Stomach smooth muscle (tissue), 2 donors: Measurements from ENCODE around the gene COPG2.
"Not testable (repeated sequence)": the region's sequence is repeated elsewhere in the genome, so short reads cannot be mapped to it uniquely, and the experiment has no call there.

ENCODE experiments used
- H3K27ac ChIP-seq: one replicate; pipeline ENCODE4 v1.7.0; 2013; ENCODE audit warnings: mild to moderate bottlenecking, low read length, inconsistent platforms
- H3K27me3 ChIP-seq, 2 donors: one replicate each; pipeline ENCODE4 v1.7.0; 2013; ENCODE audit warnings: low read length in 2 of 2; ENCODE audit not compliant: insufficient read depth in 2 of 2, control insufficient read depth in 1 of 2
- H3K36me3 ChIP-seq, 2 donors: one replicate each; pipeline ENCODE4 v1.7.0; 2013; ENCODE audit warnings: low read length in 2 of 2; ENCODE audit not compliant: control insufficient read depth in 2 of 2, insufficient read depth in 2 of 2
- H3K4me1 ChIP-seq: one replicate; pipeline ENCODE4 v1.7.0; 2013; ENCODE audit warnings: low read length; ENCODE audit not compliant: control insufficient read depth, insufficient read depth
- H3K4me3 ChIP-seq, 2 donors: one replicate each; pipeline ENCODE4 v1.7.0; 2013; ENCODE audit warnings: low read length in 2 of 2
- H3K9ac ChIP-seq, 2 donors: one replicate each; pipeline ENCODE4 v1.7.0; 2013; ENCODE audit warnings: low read length in 2 of 2, mild to moderate bottlenecking in 1 of 2
- H3K9me3 ChIP-seq, 2 donors: one replicate each; pipeline ENCODE4 v1.7.0; 2013; ENCODE audit warnings: low read length in 2 of 2; ENCODE audit not compliant: control insufficient read depth in 2 of 2
- donor health status: healthy.
- donor health status: Pancreatic carcinoma.

COPG2 gene

DNA sequence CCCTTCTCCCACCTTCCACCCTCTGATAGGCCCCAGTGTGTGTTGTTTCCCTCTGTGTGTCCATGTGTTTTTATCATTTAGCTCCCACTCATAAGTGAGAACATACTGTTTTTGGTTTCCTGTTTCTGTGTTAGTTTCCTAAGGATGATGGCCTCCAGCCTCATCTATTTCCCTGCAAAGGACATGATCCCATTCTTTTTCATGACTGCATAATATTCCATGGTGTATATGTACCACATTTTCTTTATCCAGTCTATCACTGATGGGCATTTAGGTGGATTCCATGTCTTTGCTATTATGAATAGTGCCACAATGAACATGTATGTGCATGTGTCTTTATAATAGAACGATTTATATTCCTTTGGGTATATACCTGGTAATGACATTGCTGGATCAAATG, 23.8 kb upstream of the COPG2 start:
- not testable (repeated sequence) for H3K4me1 ChIP-seq, H3K27me3 ChIP-seq, H3K9me3 ChIP-seq, H3K4me3 ChIP-seq, H3K27ac ChIP-seq, H3K36me3 ChIP-seq, H3K9ac ChIP-seq

DNA sequence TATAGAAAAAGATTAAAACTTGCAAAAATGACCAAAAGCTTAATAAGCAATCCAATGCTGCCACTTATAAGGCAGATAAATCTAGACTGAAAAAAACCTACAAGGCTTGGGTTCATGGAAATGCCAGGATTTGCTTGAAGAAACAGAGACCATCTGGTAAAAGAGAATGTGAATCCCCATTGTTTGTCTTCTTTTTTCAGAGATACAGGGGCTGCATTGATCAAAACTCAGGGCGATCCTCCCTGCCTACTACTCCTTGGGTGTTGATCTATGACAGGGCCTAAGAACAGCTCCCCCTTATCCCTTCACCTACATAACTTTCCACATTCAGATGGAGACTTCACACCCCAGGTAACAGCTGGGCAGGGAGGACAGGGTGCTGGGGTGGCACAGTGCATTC, 21.1 kb upstream of the COPG2 start:
- Histone ChIP-seq H3K27me3 (no peaks in the 10 kb centered on the region), H3K9ac (no peak overlapping the region), H3K4me1 (no peaks in the 10 kb centered on the region), H3K9me3 (no peaks in the 10 kb centered on the region), H3K4me3 (no peak overlapping the region), H3K36me3 (no peaks in the 10 kb centered on the region), H3K27ac (no peak overlapping the region)

DNA sequence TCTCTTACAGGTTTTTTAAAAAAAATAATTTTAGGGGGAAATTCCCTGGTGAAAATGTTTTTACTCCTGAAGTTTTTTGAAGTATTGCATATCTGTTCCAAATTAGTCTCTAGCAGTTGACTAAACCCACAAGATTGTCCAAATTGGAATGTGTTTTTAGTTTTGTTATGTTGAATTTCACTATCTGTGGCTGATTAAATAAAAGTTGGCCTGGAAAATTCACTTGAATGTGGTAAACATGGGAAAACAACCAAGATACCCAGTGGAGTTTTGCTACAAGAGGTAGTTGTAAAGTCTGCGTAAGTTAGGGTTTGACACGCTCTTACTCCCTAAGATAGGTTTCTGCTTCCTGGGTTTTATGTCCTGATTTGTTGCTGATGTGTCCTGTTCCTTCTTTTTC, 14.5 kb upstream of the COPG2 start:
- Histone ChIP-seq H3K9ac (no peak overlapping the region), H3K36me3 (no peaks in the 10 kb centered on the region), H3K9me3 (no peaks in the 10 kb centered on the region), H3K4me3 (no peak overlapping the region), H3K27me3 (no peaks in the 10 kb centered on the region), H3K4me1 (no peaks in the 10 kb centered on the region), H3K27ac (no peak overlapping the region)

DNA sequence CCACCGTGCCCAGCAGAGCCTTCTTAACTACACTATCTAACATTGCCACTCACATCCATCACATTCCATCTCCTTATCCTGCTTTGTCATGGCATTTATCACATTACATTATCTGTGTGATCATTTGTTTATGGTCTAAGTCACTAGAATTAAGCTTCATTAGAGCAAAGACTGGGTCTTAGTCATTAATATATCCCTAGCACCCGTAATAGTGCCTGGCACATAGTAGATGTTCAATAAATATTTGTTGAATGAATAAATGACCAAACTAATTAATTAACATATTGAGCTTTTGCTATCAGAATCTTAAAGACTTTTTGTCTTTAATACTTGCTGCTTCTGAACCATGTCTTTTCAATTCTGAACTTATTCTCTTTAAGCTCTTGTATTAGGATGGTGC, 5.9 kb upstream of the COPG2 start:
- H3K4me3 ChIP-seq: no peak overlapping the region
- no peaks in the 10 kb centered on the region for H3K9me3 ChIP-seq
- H3K36me3 ChIP-seq: no peaks in the 10 kb centered on the region
- H3K27ac ChIP-seq: no peak overlapping the region
- H3K27me3 ChIP-seq: no peaks in the 10 kb centered on the region
- H3K9ac ChIP-seq: no peak overlapping the region
- no peaks in the 10 kb centered on the region for H3K4me1 ChIP-seq

DNA sequence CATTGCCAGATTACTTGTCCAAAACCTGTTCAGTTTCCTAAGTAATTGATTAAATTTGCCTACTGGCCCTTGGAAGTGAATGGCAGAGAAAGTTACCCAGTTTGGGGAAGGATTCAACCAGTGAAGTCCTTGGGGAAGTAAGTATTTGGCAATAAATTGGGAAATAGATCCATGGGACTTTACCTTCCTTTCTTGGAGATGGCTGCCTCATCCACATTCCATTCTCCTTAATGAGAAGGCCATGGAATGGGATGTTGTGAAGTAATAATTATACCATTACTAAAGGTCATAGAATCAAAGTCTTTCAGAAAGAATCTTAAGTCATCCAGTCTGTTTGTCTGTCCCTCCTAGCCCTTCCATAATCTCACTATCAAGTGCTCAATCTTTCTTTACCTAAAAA, 4.5 kb upstream of the COPG2 start:
- Histone ChIP-seq H3K9me3 (no peaks in the 10 kb centered on the region), H3K4me1 (peaks cover under 1% of the 10 kb centered on the region), H3K27me3 (no peaks in the 10 kb centered on the region), H3K9ac (no peak overlapping the region), H3K27ac (no peak overlapping the region), H3K36me3 (no peaks in the 10 kb centered on the region), H3K4me3 (no peak overlapping the region)

DNA sequence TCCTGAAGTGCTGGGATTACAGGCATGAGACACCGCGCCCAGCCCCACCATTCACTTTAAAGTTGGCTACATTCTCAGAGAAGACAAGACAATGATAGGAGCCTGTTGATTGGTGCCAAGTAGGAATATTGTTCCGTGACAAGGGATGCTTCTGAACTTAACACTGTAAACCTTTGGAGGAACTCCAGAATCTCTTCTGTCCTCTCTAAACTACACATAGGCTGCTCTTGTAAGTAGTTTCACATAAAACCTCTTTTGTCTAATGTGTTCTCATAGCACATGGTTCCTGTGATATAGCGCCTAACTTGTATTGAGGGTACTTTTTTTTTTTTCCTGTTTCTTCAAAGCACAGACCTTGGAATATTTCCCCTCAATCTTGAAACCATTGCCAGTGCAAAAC, 3.6 kb upstream of the COPG2 start:
- H3K36me3 ChIP-seq: no peaks in the 10 kb centered on the region
- peaks cover 8% of the 10 kb centered on the region for H3K4me1 ChIP-seq
- H3K9me3 ChIP-seq: no peaks in the 10 kb centered on the region
- H3K4me3 ChIP-seq: no peak overlapping the region
- H3K27me3 ChIP-seq: no peaks in the 10 kb centered on the region
- H3K9ac ChIP-seq: no peak overlapping the region
- H3K27ac ChIP-seq: no peak overlapping the region

DNA sequence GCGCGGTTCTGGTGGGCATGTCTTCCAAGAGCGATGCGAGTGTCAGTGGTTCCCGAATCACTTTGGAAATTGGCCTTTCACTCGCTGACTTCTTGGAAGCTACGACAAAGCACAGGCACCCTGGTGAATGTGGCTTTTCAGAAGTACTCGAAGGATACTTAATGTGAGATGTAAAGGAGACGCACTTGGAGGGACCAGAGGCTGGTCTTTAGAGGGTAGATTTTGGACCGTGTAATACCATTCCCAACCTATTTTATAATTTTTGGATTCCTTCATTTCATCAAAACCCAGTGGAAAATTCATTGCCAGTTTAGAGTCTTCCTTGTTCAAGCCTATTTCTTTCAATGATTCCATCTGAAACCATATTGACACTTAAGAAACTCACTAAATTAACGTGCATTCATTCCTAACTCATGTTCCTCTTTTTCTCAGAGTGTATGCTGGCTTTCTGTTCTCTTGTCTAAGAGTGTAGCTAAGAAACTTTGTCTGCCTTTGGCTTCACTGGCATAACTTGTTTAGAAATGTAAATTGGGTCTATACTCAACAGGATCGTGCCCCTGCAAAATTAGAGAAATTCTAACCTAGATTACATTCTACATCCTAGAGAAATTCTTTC, 645 bp upstream of the COPG2 start:
- Histone ChIP-seq H3K27ac (peak overlapping the region; percentile 46), H3K36me3 (peaks cover 0 to 2% of the 10 kb centered on the region in 2 donors), H3K9me3 (no peaks in the 10 kb centered on the region), H3K9ac (peak overlapping the region; percentile 63 to 71), H3K27me3 (no peaks in the 10 kb centered on the region), H3K4me1 (peaks cover 8% of the 10 kb centered on the region), H3K4me3 (peak overlapping the region; percentile 61 to 89)

DNA sequence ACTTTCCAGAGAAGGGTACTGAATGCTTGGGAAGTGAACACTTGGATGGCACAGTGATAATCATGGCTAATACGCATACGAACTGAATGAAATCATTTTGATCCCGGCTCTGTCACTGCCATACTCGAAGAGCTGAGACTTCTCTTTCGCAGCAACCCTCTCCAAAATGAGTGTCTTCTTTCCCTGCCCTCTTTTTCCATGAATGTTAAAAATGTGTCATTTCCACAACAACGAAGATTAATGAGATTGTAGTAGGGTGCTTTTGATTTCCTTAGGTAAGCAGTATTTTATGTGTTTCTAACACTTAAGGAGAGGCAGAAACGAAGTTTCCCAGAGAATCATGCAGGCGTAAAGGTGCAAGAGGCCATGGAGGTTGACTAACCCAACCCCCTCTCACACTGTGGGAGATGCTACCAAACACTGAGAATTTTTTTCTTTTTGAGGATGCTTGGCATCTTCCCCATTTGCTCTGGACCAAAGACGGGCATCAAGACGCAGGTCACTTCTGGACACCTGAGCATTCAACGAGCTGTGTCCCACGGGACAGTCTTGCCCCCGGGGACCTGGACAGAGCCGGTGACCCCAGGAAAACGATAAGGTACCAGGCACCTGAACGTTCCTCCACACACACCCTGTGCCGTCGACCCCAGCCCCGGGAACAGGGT, 823 bp downstream of the COPG2 start:
- no peaks in the 10 kb centered on the region for H3K9me3 ChIP-seq
- peak overlapping the region; percentile 7 for H3K27ac ChIP-seq
- H3K4me1 ChIP-seq: peaks cover 8% of the 10 kb centered on the region
- H3K36me3 ChIP-seq: peaks cover 0 to 2% of the 10 kb centered on the region in 2 donors
- no peaks in the 10 kb centered on the region for H3K27me3 ChIP-seq
- H3K4me3 ChIP-seq: peak overlapping the region; percentile 89 to 91
- peak overlapping the region; percentile 71 to 72 for H3K9ac ChIP-seq

DNA sequence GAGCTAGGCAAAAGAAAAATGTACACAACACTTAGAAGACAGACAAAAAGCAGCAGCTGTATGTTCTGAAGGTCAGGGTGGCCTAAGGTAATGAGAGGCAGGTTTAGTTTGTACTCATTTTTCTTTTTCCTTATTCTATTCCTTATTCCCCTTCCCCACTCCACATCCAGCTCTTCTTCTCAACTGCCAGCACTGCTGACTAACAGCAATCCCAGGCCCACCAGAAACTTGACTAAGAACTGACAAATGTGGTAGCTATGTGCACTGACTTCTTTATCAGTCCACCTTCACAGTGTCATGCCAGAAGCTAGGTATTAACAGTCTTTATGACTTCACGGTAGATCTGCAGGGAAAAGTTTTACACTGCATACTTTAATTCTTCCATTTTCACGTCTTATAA, 6.1 kb downstream of the COPG2 start:
- no peaks in the 10 kb centered on the region for H3K27me3 ChIP-seq
- no peak overlapping the region for H3K9ac ChIP-seq
- peaks cover 1% of the 10 kb centered on the region for H3K4me1 ChIP-seq
- no peaks in the 10 kb centered on the region for H3K9me3 ChIP-seq
- peaks cover 8 to 10% of the 10 kb centered on the region in 2 donors for H3K36me3 ChIP-seq
- no peak overlapping the region for H3K27ac ChIP-seq
- H3K4me3 ChIP-seq: no peak overlapping the region

DNA sequence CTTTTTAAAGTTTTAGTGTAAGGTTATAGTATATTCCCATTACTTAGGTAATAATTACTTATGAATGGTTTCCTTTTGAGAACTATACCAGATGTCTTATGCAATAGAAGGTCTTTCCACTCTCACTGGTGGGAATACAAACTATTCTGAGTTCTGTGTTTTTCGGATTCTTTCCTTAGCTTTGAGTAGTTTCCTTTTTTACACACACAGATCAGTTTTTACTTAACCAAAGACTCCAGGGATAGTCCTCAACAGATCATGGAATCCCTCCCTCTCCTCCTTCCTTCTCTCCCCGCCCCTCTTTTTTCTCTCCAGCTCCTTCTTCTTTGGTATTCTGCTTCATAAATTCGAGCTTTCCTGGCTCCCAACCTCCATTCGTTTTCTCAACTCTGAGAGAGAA, 13.3 kb downstream of the COPG2 start:
- no peak overlapping the region for H3K4me3 ChIP-seq
- no peaks in the 10 kb centered on the region for H3K4me1 ChIP-seq
- no peak overlapping the region for H3K27ac ChIP-seq
- H3K9me3 ChIP-seq: no peaks in the 10 kb centered on the region
- H3K27me3 ChIP-seq: no peaks in the 10 kb centered on the region
- no peak overlapping the region for H3K9ac ChIP-seq
- peaks cover 2 to 5% of the 10 kb centered on the region in 2 donors for H3K36me3 ChIP-seq

DNA sequence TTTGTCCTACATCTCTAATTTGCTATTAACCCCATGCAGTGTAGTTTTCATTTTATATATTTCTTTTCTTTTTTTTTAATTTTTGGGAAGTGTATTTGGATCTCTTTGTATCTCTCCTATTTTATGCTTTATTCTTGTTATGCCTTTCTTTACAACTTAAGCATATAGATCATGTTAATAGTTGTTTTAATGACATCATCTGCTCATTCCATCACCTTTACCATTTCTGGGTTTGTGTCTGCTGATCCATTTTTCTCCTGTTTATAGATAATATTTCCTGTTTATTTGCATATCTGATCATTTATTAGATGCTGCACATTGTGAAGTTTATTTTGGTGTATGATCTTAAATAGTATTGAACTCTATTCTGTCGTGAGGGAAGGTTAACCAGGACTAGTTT, 13.7 kb downstream of the COPG2 start:
- no peaks in the 10 kb centered on the region for H3K4me1 ChIP-seq
- no peaks in the 10 kb centered on the region for H3K9me3 ChIP-seq
- peaks cover 2 to 5% of the 10 kb centered on the region in 2 donors for H3K36me3 ChIP-seq
- H3K27ac ChIP-seq: no peak overlapping the region
- no peaks in the 10 kb centered on the region for H3K27me3 ChIP-seq
- H3K9ac ChIP-seq: no peak overlapping the region
- no peak overlapping the region for H3K4me3 ChIP-seq
